ENCODE measurements around the gene BMP2K.

The BMP2K gene

GRCh38 chr4:78776079-78776728 is at the start of gene BMP2K:
Gene BMP2K (plus strand): TSS chr4:78776350. CDS start chr4:78776544, 194 bp downstream.
- no peaks in the 10 kb centered on the region for H3K27me3 Mint-ChIP-seq
- peak within 1 kb of the TSS; percentile 98 for H3K4me3 Mint-ChIP-seq
- ATAC-seq (ENCODE audit: low read depth) (peak; percentile 75), DNase-seq (ENCODE audit: low spot score in 2 of 2) (peak; percentile 81 to 93)
- H3K27ac Mint-ChIP-seq: peak within 1 kb of the TSS; percentile 98
- no peaks in the 10 kb centered on the region for H3K9me3 Mint-ChIP-seq
- H3K4me1 Mint-ChIP-seq: peaks cover 2% of the 10 kb centered on the region
- no peaks in the 10 kb centered on the region for H3K36me3 Mint-ChIP-seq

GRCh38 chr4:78726546-78726945 is 49.6 kb upstream of the BMP2K start:
- no peak for ATAC-seq (ENCODE audit: low read depth)
- Mint-ChIP-seq H3K27me3 (no peaks in the 10 kb centered on the region), H3K27ac (no peak overlapping the region), H3K9me3 (no peaks in the 10 kb centered on the region), H3K36me3 (no peaks in the 10 kb centered on the region), H3K4me1 (peaks cover 17% of the 10 kb centered on the region), H3K4me3 (no peak overlapping the region)
- no peak for DNase-seq (ENCODE audit: low spot score in 2 of 2)

GRCh38 chr4:78732332-78733104 is 43.6 kb upstream of the BMP2K start:
- ATAC-seq (ENCODE audit: low read depth) (no peak), DNase-seq (ENCODE audit: low spot score in 2 of 2) (no peak)
- Mint-ChIP-seq H3K4me1 (peaks cover 33% of the 10 kb centered on the region), H3K4me3 (no peak overlapping the region), H3K27me3 (no peaks in the 10 kb centered on the region), H3K9me3 (no peaks in the 10 kb centered on the region), H3K27ac (no peak overlapping the region), H3K36me3 (no peaks in the 10 kb centered on the region)

GRCh38 chr4:78734441-78735162 is 41.5 kb upstream of the BMP2K start:
- Mint-ChIP-seq H3K9me3 (no peaks in the 10 kb centered on the region), H3K36me3 (no peaks in the 10 kb centered on the region), H3K4me3 (peak overlapping the region; percentile 12), H3K27me3 (no peaks in the 10 kb centered on the region), H3K27ac (peak overlapping the region; percentile 56), H3K4me1 (peaks cover 37% of the 10 kb centered on the region)
- ATAC-seq (ENCODE audit: low read depth): peak; percentile 75
- peak; percentile 28 to 29 for DNase-seq (ENCODE audit: low spot score in 2 of 2)

GRCh38 chr4:78735697-78736096 is 40.5 kb upstream of the BMP2K start:
- Mint-ChIP-seq H3K36me3 (no peaks in the 10 kb centered on the region), H3K4me1 (peaks cover 37% of the 10 kb centered on the region), H3K27ac (peak overlapping the region; percentile 81), H3K27me3 (no peaks in the 10 kb centered on the region), H3K9me3 (no peaks in the 10 kb centered on the region), H3K4me3 (peak overlapping the region; percentile 27)
- DNase-seq (ENCODE audit: low spot score in 2 of 2) (no peak), ATAC-seq (ENCODE audit: low read depth) (peak; percentile 60)

- H3K4me3 Mint-ChIP-seq: no peak overlapping the region
- DNase-seq (ENCODE audit: low spot score in 2 of 2) (no peak), ATAC-seq (ENCODE audit: low read depth) (peak; percentile 54)
- peak overlapping the region; percentile 81 for H3K27ac Mint-ChIP-seq
- H3K27me3 Mint-ChIP-seq: no peaks in the 10 kb centered on the region
- no peaks in the 10 kb centered on the region for H3K36me3 Mint-ChIP-seq
- H3K9me3 Mint-ChIP-seq: no peaks in the 10 kb centered on the region
- H3K4me1 Mint-ChIP-seq: peaks cover 42% of the 10 kb centered on the region
Observed at GRCh38 chr4:78737035-78737434, 39.1 kb upstream of the BMP2K start.

- no peaks in the 10 kb centered on the region for H3K36me3 Mint-ChIP-seq
- no peaks in the 10 kb centered on the region for H3K9me3 Mint-ChIP-seq
- ATAC-seq (ENCODE audit: low read depth) (no peak), DNase-seq (ENCODE audit: low spot score in 2 of 2) (no peak)
- peak overlapping the region; percentile 81 for H3K27ac Mint-ChIP-seq
- no peaks in the 10 kb centered on the region for H3K27me3 Mint-ChIP-seq
- H3K4me3 Mint-ChIP-seq: no peak overlapping the region
- H3K4me1 Mint-ChIP-seq: peaks cover 46% of the 10 kb centered on the region
Observed at GRCh38 chr4:78737973-78738372, 38.2 kb upstream of the BMP2K start.

- no peaks in the 10 kb centered on the region for H3K27me3 Mint-ChIP-seq
- no peak for DNase-seq (ENCODE audit: low spot score in 2 of 2)
- H3K36me3 Mint-ChIP-seq: no peaks in the 10 kb centered on the region
- peak overlapping the region; percentile 71 for H3K27ac Mint-ChIP-seq
- no peak overlapping the region for H3K4me3 Mint-ChIP-seq
- peaks cover 17% of the 10 kb centered on the region for H3K4me1 Mint-ChIP-seq
- no peak for ATAC-seq (ENCODE audit: low read depth)
- no peaks in the 10 kb centered on the region for H3K9me3 Mint-ChIP-seq
Observed at GRCh38 chr4:78742300-78742699, 33.9 kb upstream of the BMP2K start.

GRCh38 chr4:78747475-78747922 is 28.7 kb upstream of the BMP2K start:
- no peaks in the 10 kb centered on the region for H3K36me3 Mint-ChIP-seq
- H3K4me1 Mint-ChIP-seq: peaks cover 19% of the 10 kb centered on the region
- DNase-seq (ENCODE audit: low spot score in 2 of 2): no peak
- H3K4me3 Mint-ChIP-seq: no peak overlapping the region
- no peaks in the 10 kb centered on the region for H3K9me3 Mint-ChIP-seq
- no peaks in the 10 kb centered on the region for H3K27me3 Mint-ChIP-seq
- no peak for ATAC-seq (ENCODE audit: low read depth)
- no peak overlapping the region for H3K27ac Mint-ChIP-seq

GRCh38 chr4:78748381-78748780 is 27.8 kb upstream of the BMP2K start:
- ATAC-seq (ENCODE audit: low read depth): no peak
- Mint-ChIP-seq H3K27me3 (no peaks in the 10 kb centered on the region), H3K4me3 (no peak overlapping the region), H3K9me3 (no peaks in the 10 kb centered on the region), H3K27ac (peak overlapping the region; percentile 60), H3K36me3 (no peaks in the 10 kb centered on the region), H3K4me1 (peaks cover 25% of the 10 kb centered on the region)
- DNase-seq (ENCODE audit: low spot score in 2 of 2): no peak

GRCh38 chr4:78749258-78749971 is 26.7 kb upstream of the BMP2K start:
- H3K27ac Mint-ChIP-seq: peak overlapping the region; percentile 98

GRCh38 chr4:78749972-78750727 is 26.0 kb upstream of the BMP2K start:
- Mint-ChIP-seq H3K27ac (peak overlapping the region; percentile 98), H3K36me3 (no peaks in the 10 kb centered on the region), H3K4me1 (peaks cover 30% of the 10 kb centered on the region), H3K9me3 (no peaks in the 10 kb centered on the region), H3K27me3 (no peaks in the 10 kb centered on the region), H3K4me3 (peak overlapping the region; percentile 60)
- DNase-seq (ENCODE audit: low spot score in 2 of 2) (peak in 1 of 2 donors; percentile 48), ATAC-seq (ENCODE audit: low read depth) (peak; percentile 89)

More at GRCh38 chr4:78749258-78749971, 26.7 kb upstream of the BMP2K start:
- ATAC-seq (ENCODE audit: low read depth) (no peak), DNase-seq (ENCODE audit: low spot score in 2 of 2) (no peak)
- no peaks in the 10 kb centered on the region for H3K36me3 Mint-ChIP-seq
- no peaks in the 10 kb centered on the region for H3K27me3 Mint-ChIP-seq
- peaks cover 28% of the 10 kb centered on the region for H3K4me1 Mint-ChIP-seq
- H3K9me3 Mint-ChIP-seq: no peaks in the 10 kb centered on the region
- H3K4me3 Mint-ChIP-seq: peak overlapping the region; percentile 0

- peak overlapping the region; percentile 87 for H3K27ac Mint-ChIP-seq
- no peaks in the 10 kb centered on the region for H3K27me3 Mint-ChIP-seq
- no peaks in the 10 kb centered on the region for H3K36me3 Mint-ChIP-seq
- no peak for ATAC-seq (ENCODE audit: low read depth)
- H3K9me3 Mint-ChIP-seq: no peaks in the 10 kb centered on the region
- peaks cover 41% of the 10 kb centered on the region for H3K4me1 Mint-ChIP-seq
- DNase-seq (ENCODE audit: low spot score in 2 of 2): no peak
- H3K4me3 Mint-ChIP-seq: no peak overlapping the region
Observed at GRCh38 chr4:78753091-78753490, 23.1 kb upstream of the BMP2K start.

All from memory B cell (primary cell).